Activated CD8-positive, alpha-beta T cell treated with anti-CD3 and anti-CD28 coated beads for 36 hours (primary cell): Measurements from ENCODE around the gene DCUN1D5. TPM values are rescaled to one million over a fixed set of nuclear protein-coding genes. Genes with fewer than 3 reads are reported as not detected.

Experiments
- ATAC-seq: fragments of 200-7000 bp; cut with Tn5 transposase; one replicate; pipeline ENCODE4 v1.10.0; 2021; ENCODE audit warnings: mild to moderate bottlenecking, moderate library complexity
- CTCF ChIA-PET: fragments of 350-600 bp; sonication (Branson Sonifier 250); formaldehyde crosslinking; loops from one replicate; lab custom pipeline; 2021; ENCODE audit warnings: antibody characterized with exemption; lab: Charles Lee
- POLR2A ChIA-PET: fragments of 350-600 bp; sonication (Branson Sonifier 250); formaldehyde crosslinking; loops from one replicate; lab custom pipeline; 2021; ENCODE audit warnings: antibody characterized with exemption; lab: Charles Lee
- DNase-seq: peaks from one replicate; pipeline ENCODE4 v3.0.0-alpha.2; 2020
- H3K27ac Mint-ChIP-seq: one replicate; pipeline ENCODE4 v1.8.0; 2021; ENCODE audit warnings: mild to moderate bottlenecking, mixed read lengths
- H3K27me3 Mint-ChIP-seq: one replicate; pipeline ENCODE4 v1.8.0; 2021; ENCODE audit warnings: mixed read lengths
- H3K36me3 Mint-ChIP-seq: one replicate; pipeline ENCODE4 v1.8.0; 2021; ENCODE audit warnings: low read depth, mixed read lengths
- H3K4me1 Mint-ChIP-seq: one replicate; pipeline ENCODE4 v1.8.0; 2021; ENCODE audit warnings: low read depth, mixed read lengths
- H3K4me3 Mint-ChIP-seq: one replicate; pipeline ENCODE4 v1.8.0; 2021; ENCODE audit warnings: mild to moderate bottlenecking, moderate library complexity, mixed read lengths
- H3K9me3 Mint-ChIP-seq: one replicate; pipeline ENCODE4 v1.8.0; 2021; ENCODE audit warnings: mixed read lengths
- intact Hi-C: fragments of 100-400 bp; cut with micrococcal nuclease; formaldehyde crosslinking; loops from one replicate; pipeline ENCODE4 v1.10.0; 2022
- total RNA-seq, 2 experiments: library from RNA; stranded (reverse); gene quantifications; one replicate each; pipeline ENCODE4 v1.2.3, GENCODE V29; 2021
- TF ChIP-seq, protein P1 (sequence below): fragments of 200-600 bp; IDR thresholded peaks from one replicate; pipeline ENCODE4 v1.8.0; 2022; ENCODE audit warnings: antibody characterized with exemption, mild to moderate bottlenecking

The DCUN1D5 gene
- total RNA-seq, 2 experiments from 2014 or later = 83.4 to 90.6 TPM

DNA sequence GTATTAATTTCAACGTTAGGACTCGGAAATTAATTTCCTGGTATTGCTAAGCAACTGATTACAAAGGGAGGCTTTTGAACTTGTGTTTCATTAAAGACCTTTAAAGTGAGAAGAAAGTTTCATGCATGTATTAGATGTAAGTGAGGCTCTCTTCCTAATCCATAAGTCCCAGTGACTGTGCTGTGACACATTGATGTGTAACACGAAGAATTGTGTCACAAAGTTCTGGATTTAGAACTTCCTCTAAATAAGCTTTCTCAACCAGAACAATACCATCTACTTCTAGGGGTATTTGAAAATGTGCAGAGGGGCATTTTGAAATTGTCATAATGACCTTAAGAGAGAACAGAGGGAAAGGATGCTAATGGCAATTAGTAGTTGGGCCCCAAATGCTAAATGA, 14.4 kb downstream of the DCUN1D5 start:
- Mint-ChIP-seq H3K4me3 (no peak overlapping the region), H3K27ac (no peak overlapping the region), H3K36me3 (peaks cover 68% of the 10 kb centered on the region), H3K4me1 (peaks cover 7% of the 10 kb centered on the region), H3K27me3 (no peaks in the 10 kb centered on the region), H3K9me3 (no peaks in the 10 kb centered on the region)
- DNase-seq (no peak), ATAC-seq (no peak)
- TF ChIP-seq, protein P1, sequence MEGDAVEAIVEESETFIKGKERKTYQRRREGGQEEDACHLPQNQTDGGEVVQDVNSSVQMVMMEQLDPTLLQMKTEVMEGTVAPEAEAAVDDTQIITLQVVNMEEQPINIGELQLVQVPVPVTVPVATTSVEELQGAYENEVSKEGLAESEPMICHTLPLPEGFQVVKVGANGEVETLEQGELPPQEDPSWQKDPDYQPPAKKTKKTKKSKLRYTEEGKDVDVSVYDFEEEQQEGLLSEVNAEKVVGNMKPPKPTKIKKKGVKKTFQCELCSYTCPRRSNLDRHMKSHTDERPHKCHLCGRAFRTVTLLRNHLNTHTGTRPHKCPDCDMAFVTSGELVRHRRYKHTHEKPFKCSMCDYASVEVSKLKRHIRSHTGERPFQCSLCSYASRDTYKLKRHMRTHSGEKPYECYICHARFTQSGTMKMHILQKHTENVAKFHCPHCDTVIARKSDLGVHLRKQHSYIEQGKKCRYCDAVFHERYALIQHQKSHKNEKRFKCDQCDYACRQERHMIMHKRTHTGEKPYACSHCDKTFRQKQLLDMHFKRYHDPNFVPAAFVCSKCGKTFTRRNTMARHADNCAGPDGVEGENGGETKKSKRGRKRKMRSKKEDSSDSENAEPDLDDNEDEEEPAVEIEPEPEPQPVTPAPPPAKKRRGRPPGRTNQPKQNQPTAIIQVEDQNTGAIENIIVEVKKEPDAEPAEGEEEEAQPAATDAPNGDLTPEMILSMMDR = no peak
- ChIA-PET POLR2A (interaction anchor here (1.1 kb wide), 1 partner anchor 15 kb away, joined by 4 read pairs; no protein-coding TSS in a partner anchor), CTCF (no interaction called here)
- intact Hi-C loops = no loop called here

DNA sequence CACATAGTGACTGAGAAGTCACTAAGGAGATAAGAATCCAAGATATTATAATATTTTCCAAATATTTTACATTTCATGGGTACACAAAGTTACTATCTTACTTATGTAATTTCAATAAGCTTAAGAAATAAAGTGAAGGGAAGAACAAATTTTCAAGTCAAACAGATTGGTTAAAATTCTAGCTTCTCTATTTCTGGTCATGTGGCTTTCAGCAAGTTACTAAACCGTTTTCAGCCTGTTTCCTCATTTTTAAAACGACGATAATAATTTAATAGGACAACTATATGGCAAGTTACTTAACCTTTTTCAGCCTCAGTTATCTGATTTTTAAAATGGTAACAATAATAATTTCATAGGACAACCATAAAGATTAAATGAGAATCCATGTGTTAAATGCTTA, 15.6 kb downstream of the DCUN1D5 start:
- no peak overlapping the region for H3K4me3 Mint-ChIP-seq
- ATAC-seq (no peak), DNase-seq (no peak)
- H3K4me1 Mint-ChIP-seq = peaks cover 12% of the 10 kb centered on the region
- TF ChIP-seq, protein P1 = no peak
- intact Hi-C loops = no loop called here
- ChIA-PET POLR2A (no interaction called here), CTCF (no interaction called here)
- no peak overlapping the region for H3K27ac Mint-ChIP-seq
- H3K36me3 Mint-ChIP-seq = peaks cover 67% of the 10 kb centered on the region
- no peaks in the 10 kb centered on the region for H3K27me3 Mint-ChIP-seq
- no peaks in the 10 kb centered on the region for H3K9me3 Mint-ChIP-seq

DNA sequence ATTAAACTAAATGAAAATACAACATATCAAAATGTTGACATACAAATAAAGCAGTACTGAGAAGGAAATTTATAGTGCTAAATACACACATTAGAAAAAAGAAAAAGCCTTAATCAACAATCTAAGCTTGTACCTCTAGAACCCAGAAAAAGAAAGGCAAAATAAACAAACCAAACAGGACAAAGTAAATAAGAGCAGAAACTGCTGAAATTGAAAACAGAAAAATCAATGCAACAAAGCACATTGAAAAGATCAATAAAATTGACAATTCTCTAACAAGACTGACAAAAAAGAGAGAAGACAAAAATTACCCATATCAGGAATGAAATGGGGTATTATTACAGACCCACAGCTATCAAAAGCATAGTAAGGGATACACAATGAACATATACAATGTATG, 21.0 kb downstream of the DCUN1D5 start:
- CTCF ChIA-PET = interaction anchor here (1.5 kb wide), 1 partner anchor 35 kb away, joined by 5 read pairs; no protein-coding TSS in a partner anchor
- TF ChIP-seq, protein P1 = no peak
- Mint-ChIP-seq H3K4me3 (no peak overlapping the region), H3K9me3 (no peaks in the 10 kb centered on the region), H3K4me1 (peaks cover 52% of the 10 kb centered on the region), H3K27me3 (no peaks in the 10 kb centered on the region), H3K36me3 (peaks cover 66% of the 10 kb centered on the region), H3K27ac (peak overlapping the region; percentile 80)
- POLR2A ChIA-PET = no interaction called here
- no peak for ATAC-seq
- no peak for DNase-seq
- intact Hi-C loops = no loop called here

DNA sequence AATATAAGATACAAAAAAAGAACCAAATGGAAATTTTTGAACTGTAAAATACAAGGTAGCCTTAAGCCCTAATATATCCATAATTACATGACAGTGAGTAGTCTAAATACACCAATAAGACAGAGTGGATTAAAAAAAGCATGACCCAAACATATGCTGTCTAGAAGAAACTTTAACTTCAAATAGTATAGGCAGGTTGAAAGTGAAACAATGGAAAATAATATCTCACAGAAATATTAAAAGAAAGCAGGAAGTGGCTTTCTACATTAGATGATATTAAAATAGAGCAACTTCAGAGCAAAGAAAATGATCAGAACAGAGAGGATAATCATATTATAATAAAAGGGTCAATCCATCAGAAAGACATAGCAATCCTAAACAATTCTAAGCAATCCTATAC, 21.8 kb downstream of the DCUN1D5 start:
- H3K27me3 Mint-ChIP-seq = no peaks in the 10 kb centered on the region
- H3K4me1 Mint-ChIP-seq = peaks cover 52% of the 10 kb centered on the region
- no peaks in the 10 kb centered on the region for H3K9me3 Mint-ChIP-seq
- ChIA-PET CTCF (interaction anchor here (1.5 kb wide), 1 partner anchor 34 kb away, joined by 5 read pairs; no protein-coding TSS in a partner anchor), POLR2A (no interaction called here)
- TF ChIP-seq, protein P1 = no peak
- no peak overlapping the region for H3K4me3 Mint-ChIP-seq
- intact Hi-C loops = no loop called here
- peak overlapping the region; percentile 80 for H3K27ac Mint-ChIP-seq
- DNase-seq (no peak), ATAC-seq (peak; percentile 73)
- H3K36me3 Mint-ChIP-seq = peaks cover 64% of the 10 kb centered on the region

DNA sequence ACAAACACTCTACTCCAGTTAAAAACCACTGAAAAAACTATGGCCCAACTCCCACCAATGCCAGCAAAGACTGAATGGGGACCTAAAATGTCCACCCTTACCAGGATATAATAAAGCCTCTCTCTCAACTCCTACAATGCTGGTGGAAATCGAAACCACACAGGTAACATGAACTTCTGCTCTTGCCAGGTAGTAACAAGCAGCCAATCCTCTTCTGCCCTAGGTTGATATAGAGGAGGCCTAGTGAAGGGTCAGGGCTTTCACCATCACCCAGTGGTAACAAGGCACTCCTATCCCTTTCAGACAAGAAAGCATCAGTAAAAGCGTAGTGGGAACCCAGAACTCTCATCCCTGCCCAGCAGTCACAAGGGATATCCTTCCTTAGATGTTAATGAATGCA, 22.6 kb downstream of the DCUN1D5 start:
- TF ChIP-seq, protein P1 = no peak
- Mint-ChIP-seq H3K36me3 (peaks cover 58% of the 10 kb centered on the region), H3K27me3 (no peaks in the 10 kb centered on the region), H3K4me1 (peaks cover 52% of the 10 kb centered on the region), H3K9me3 (no peaks in the 10 kb centered on the region), H3K4me3 (no peak overlapping the region), H3K27ac (peak overlapping the region; percentile 74)
- ChIA-PET POLR2A (no interaction called here), CTCF (no interaction called here)
- intact Hi-C loops = no loop called here
- DNase-seq = no peak
- no peak for ATAC-seq
